HCT116 (cell line): ENCODE results near the gene RAVER2. TPM values are rescaled to one million over a fixed set of nuclear protein-coding genes. Genes with fewer than 3 reads are reported as not detected.

Source experiments
- ATAC-seq: fragments of 200-7000 bp; cut with Tn5 transposase; 2 replicates; pipeline ENCODE4 v1.9.1; 2020; ENCODE audit warnings: mild to moderate bottlenecking, moderate library complexity
- BruUV-seq: library from RNA; stranded (reverse); fragments of 400-500 nt; replicated peaks from 2 replicates; lab custom pipeline; 2021; lab: Mats Ljungman, UMichigan
- CTCF ChIA-PET: fragments of 300-600 bp; sonication (Branson Sonifier 250); formaldehyde crosslinking; loops from one replicate; lab custom pipeline; 2021; ENCODE audit warnings: antibody characterized with exemption; lab: Charles Lee
- POLR2A ChIA-PET: fragments of 300-600, 350-600 bp; sonication (Branson Sonifier 250); formaldehyde crosslinking; loops from one replicate; lab custom pipeline; 2021; ENCODE audit warnings: antibody characterized with exemption; lab: Charles Lee
- RAD21 ChIA-PET, 2 experiments: fragments of 300-600 bp; sonication (Branson Sonifier 250); formaldehyde crosslinking; loops; one replicate each; lab custom pipeline; 2023; ENCODE audit warnings: low total read pairs in 2 of 2; ENCODE audit not compliant: uncharacterized antibody in 2 of 2, unreplicated experiment in 2 of 2, low non-redundant PET in 1 of 2; lab: Charles Lee
- DNase-seq: peaks from one replicate; pipeline ENCODE4 v3.0.0-alpha.2; 2010; ENCODE audit warnings: low read depth, low spot score
- H2AFZ ChIP-seq: fragments of 200-600 bp; shearing (Covaris generic), sonication (generic); 2 replicates; pipeline ENCODE4 v1.6.1; 2017; ENCODE audit warnings: low read depth, mixed run types, mixed read lengths, antibody characterized with exemption, low read length; ENCODE audit not compliant: poor library complexity, severe bottlenecking
- H3K27ac ChIP-seq: 2 replicates; pipeline ENCODE4 v1.5.1; 2012; ENCODE audit warnings: low read depth, low read length
- H3K27me3 ChIP-seq: fragments of 200-600 bp; sonication (generic); 2 replicates; pipeline ENCODE4 v1.6.1; 2016; ENCODE audit warnings: mixed run types, low read length, mixed read lengths; ENCODE audit not compliant: insufficient read depth
- H3K36me3 ChIP-seq, 2 experiments: fragments of 200-500 bp in 1 of 2; fragments of 200-600 bp in 1 of 2; sonication (Bioruptor generic) in 1 of 2; sonication (generic) in 1 of 2; 2 replicates each; pipeline versions ENCODE4 v1.5.1 to v1.6.1; 2014 to 2016; ENCODE audit warnings: low read length in 2 of 2, inconsistent platforms in 1 of 2, mixed read lengths in 1 of 2, mixed run types in 1 of 2; ENCODE audit not compliant: insufficient read depth in 2 of 2, control insufficient read depth in 1 of 2
- H3K4me1 ChIP-seq, 2 experiments: fragments of 200-600 bp in 1 of 2; sonication (generic) in 1 of 2; 2 replicates each; pipeline versions ENCODE4 v1.5.1 to v1.6.1; 2012 to 2017; ENCODE audit warnings: low read length in 2 of 2, inconsistent platforms in 1 of 2, mild to moderate bottlenecking in 1 of 2, mixed read lengths in 1 of 2, mixed run types in 1 of 2, moderate library complexity in 1 of 2; ENCODE audit not compliant: insufficient read depth in 2 of 2, control insufficient read depth in 1 of 2
- H3K4me2 ChIP-seq: fragments of 200-600 bp; sonication (generic); 2 replicates; pipeline ENCODE4 v1.6.1; 2017; ENCODE audit warnings: mixed run types, low read length, mixed read lengths
- H3K4me3 ChIP-seq, 2 experiments: fragments of 200-600 bp in 1 of 2; sonication (generic) in 1 of 2; replicated peaks in 1 of 2; 2 replicates each; pipeline ENCODE4 v1.5.1; 2011 to 2016; ENCODE audit warnings: low read length in 2 of 2, control low read depth in 1 of 2, low read depth in 1 of 2, mild to moderate bottlenecking in 1 of 2, mixed read lengths in 1 of 2, mixed run types in 1 of 2
- H3K79me2 ChIP-seq: fragments of 200-600 bp; sonication (generic); 2 replicates; pipeline ENCODE4 v1.6.1; 2017; ENCODE audit warnings: mild to moderate bottlenecking, mixed run types, low read length, moderate library complexity, mixed read lengths; ENCODE audit not compliant: insufficient read depth
- H3K9ac ChIP-seq: fragments of 200-600 bp; sonication (generic); 2 replicates; pipeline ENCODE4 v1.6.1; 2016; ENCODE audit warnings: low read length, mixed read lengths
- H3K9me2 ChIP-seq: fragments of 200-600 bp; sonication (generic), shearing (Covaris generic); 2 replicates; pipeline ENCODE4 v1.6.1; 2017; ENCODE audit warnings: mixed run types, mild to moderate bottlenecking, moderate library complexity; ENCODE audit not compliant: insufficient read depth
- H3K9me3 ChIP-seq, 2 experiments: fragments of 200-500 bp in 1 of 2; fragments of 200-600 bp in 1 of 2; sonication (Bioruptor generic) in 1 of 2; sonication (generic) in 1 of 2; 2 replicates each; pipeline ENCODE4 v1.6.1; 2014 to 2017; ENCODE audit warnings: low read length in 2 of 2, mixed read lengths in 2 of 2, inconsistent platforms in 1 of 2, low read depth in 1 of 2, mild to moderate bottlenecking in 1 of 2, mixed run types in 1 of 2, moderate library complexity in 1 of 2; ENCODE audit not compliant: control insufficient read depth in 1 of 2, insufficient read depth in 1 of 2
- H4K20me1 ChIP-seq: fragments of 200-600 bp; sonication (generic), shearing (Covaris generic); 2 replicates; pipeline ENCODE4 v1.6.1; 2017; ENCODE audit warnings: mixed run types, mild to moderate bottlenecking, moderate library complexity; ENCODE audit not compliant: insufficient read depth
- ATF3 ChIP-seq: IDR thresholded peaks from 2 replicates; pipeline ENCODE4 v1.6.1; 2012
- CBX3 ChIP-seq: IDR thresholded peaks from 2 replicates; pipeline ENCODE4 v1.6.1; 2012; ENCODE audit warnings: low read depth
- CEBPB ChIP-seq: IDR thresholded peaks from 2 replicates; pipeline ENCODE4 v1.6.1; 2012; ENCODE audit warnings: low read depth
- EGR1 ChIP-seq: IDR thresholded peaks from 2 replicates; pipeline ENCODE4 v1.6.1; 2012; ENCODE audit warnings: low read depth
- ELF1 ChIP-seq: IDR thresholded peaks from 2 replicates; pipeline ENCODE4 v1.6.1; 2012; ENCODE audit warnings: low read depth, borderline replicate concordance
- EZH2 ChIP-seq: fragments of 200-600 bp; sonication (generic); IDR thresholded peaks from 2 replicates; pipeline ENCODE4 v1.6.1; 2017; ENCODE audit warnings: antibody characterized with exemption, mixed run types
- EZH2phosphoT487 ChIP-seq: fragments of 200-600 bp; IDR thresholded peaks from 2 replicates; pipeline ENCODE4 v1.6.1; 2018; ENCODE audit warnings: antibody characterized with exemption, borderline replicate concordance
- FOSL1 ChIP-seq: IDR thresholded peaks from 2 replicates; pipeline ENCODE4 v1.6.1; 2012; ENCODE audit warnings: low read depth
- POLR2A ChIP-seq: IDR thresholded peaks from 2 replicates; pipeline ENCODE4 v1.7.0; 2011; ENCODE audit warnings: borderline replicate concordance; ENCODE audit not compliant: insufficient read depth, insufficient read length; ENCODE audit errors: extremely low read depth
- POLR2AphosphoS5 ChIP-seq: IDR thresholded peaks from 2 replicates; pipeline ENCODE4 v1.6.1; 2011; ENCODE audit warnings: mild to moderate bottlenecking, low read depth, low read length, moderate library complexity
- RAD21 ChIP-seq: IDR thresholded peaks from 2 replicates; pipeline ENCODE4 v1.6.1; 2012; ENCODE audit warnings: low read depth, mild to moderate bottlenecking
- REST ChIP-seq: IDR thresholded peaks from 2 replicates; pipeline ENCODE4 v1.6.1; 2012; ENCODE audit warnings: low read depth
- SIN3A ChIP-seq: IDR thresholded peaks from 2 replicates; pipeline ENCODE4 v1.6.1; 2012; ENCODE audit warnings: low read depth
- TCF7L2 ChIP-seq: IDR thresholded peaks from 2 replicates; pipeline ENCODE4 v1.7.0; 2011; ENCODE audit warnings: borderline replicate concordance, inconsistent platforms; ENCODE audit not compliant: insufficient read depth, insufficient read length; ENCODE audit errors: extremely low read depth
- YY1 ChIP-seq: IDR thresholded peaks from 2 replicates; pipeline ENCODE4 v1.6.1; 2011; ENCODE audit warnings: low read length, low read depth, moderate library complexity, mild to moderate bottlenecking; ENCODE audit not compliant: insufficient replicate concordance; ENCODE audit errors: extremely low read depth
- ZFX ChIP-seq: fragments of 450-650 bp; IDR thresholded peaks from 2 replicates; pipeline ENCODE4 v1.6.1; 2017
- intact Hi-C: fragments of 100-400 bp; cut with micrococcal nuclease; formaldehyde crosslinking; loops from 2 replicates; pipeline ENCODE4 v1.10.0; 2022
- total RNA-seq: library from RNA; stranded (reverse); gene quantifications from one replicate; pipeline ENCODE4 v1.2.1, GENCODE V29; 2021; ENCODE audit not compliant: unreplicated experiment
- TF ChIP-seq, protein P1 (sequence below), 3 experiments: fragments of 200-600 bp in 1 of 3; sonication (generic) in 1 of 3; IDR thresholded peaks in 2 of 3; conservative IDR thresholded peaks in 1 of 3; 2 replicates each; pipeline ENCODE4 v1.5.1; 2012 to 2017; ENCODE audit warnings: low read depth in 2 of 3, low read length in 2 of 3, antibody characterized with exemption in 1 of 3, borderline replicate concordance in 1 of 3, control low read depth in 1 of 3, mild to moderate bottlenecking in 1 of 3, mixed read lengths in 1 of 3, mixed run types in 1 of 3, moderate library complexity in 1 of 3; ENCODE audit not compliant: insufficient read depth in 1 of 3

Gene RAVER2
- total RNA-seq, 1 experiment from 2014 or later: 23.2 TPM

GRCh38 chr1:64755361-64755760 lies 10.5 kb downstream of the RAVER2 start:
- DNase-seq (no peak), ATAC-seq (no peak)
- no peak overlapping the region for H3K4me3 ChIP-seq
- CTCF ChIA-PET: no interaction called here
- no peak overlapping the region for H2AFZ ChIP-seq
- H3K4me2 ChIP-seq: no peak overlapping the region
- intact Hi-C loops: no loop called here
- H3K9me3 ChIP-seq: no peaks in the 10 kb centered on the region
- no peak for TF ChIP-seq FOSL1
- TF ChIP-seq CEBPB: no peak
- TF ChIP-seq ELF1: no peak
- no peak for TF ChIP-seq ZFX
- TF ChIP-seq POLR2AphosphoS5: no peak
- no peak for TF ChIP-seq ATF3
- no peak for TF ChIP-seq EGR1
- TF ChIP-seq POLR2A: no peak
- no peak for TF ChIP-seq CBX3
- TF ChIP-seq RAD21: no peak
- H3K27ac ChIP-seq: no peak overlapping the region
- H3K79me2 ChIP-seq: peaks cover 82% of the 10 kb centered on the region
- RAD21 ChIA-PET: no interaction called here
- no peaks in the 10 kb centered on the region for H3K9me2 ChIP-seq
- H3K27me3 ChIP-seq: no peaks in the 10 kb centered on the region
- no peaks in the 10 kb centered on the region for H3K4me1 ChIP-seq
- H4K20me1 ChIP-seq: no peaks in the 10 kb centered on the region
- POLR2A ChIA-PET: no interaction called here
- no peak overlapping the region for H3K9ac ChIP-seq
- no peaks in the 10 kb centered on the region for H3K36me3 ChIP-seq
- no TSS peak for BruUV-seq

- no TSS peak for BruUV-seq
- POLR2A ChIA-PET: no interaction called here
- Histone ChIP-seq H3K9ac (no peak overlapping the region), H3K4me1 (no peaks in the 10 kb centered on the region), H3K4me2 (no peak overlapping the region), H3K9me2 (no peaks in the 10 kb centered on the region), H3K36me3 (no peaks in the 10 kb centered on the region), H4K20me1 (no peaks in the 10 kb centered on the region), H3K27me3 (no peaks in the 10 kb centered on the region), H3K27ac (no peak overlapping the region), H3K79me2 (peaks cover 82% of the 10 kb centered on the region), H3K4me3 (no peak overlapping the region), H3K9me3 (no peaks in the 10 kb centered on the region), H2AFZ (no peak overlapping the region)
- CTCF ChIA-PET: no interaction called here
- DNase-seq (no peak), ATAC-seq (no peak)
- RAD21 ChIA-PET: no interaction called here
- TF ChIP-seq, protein P1, sequence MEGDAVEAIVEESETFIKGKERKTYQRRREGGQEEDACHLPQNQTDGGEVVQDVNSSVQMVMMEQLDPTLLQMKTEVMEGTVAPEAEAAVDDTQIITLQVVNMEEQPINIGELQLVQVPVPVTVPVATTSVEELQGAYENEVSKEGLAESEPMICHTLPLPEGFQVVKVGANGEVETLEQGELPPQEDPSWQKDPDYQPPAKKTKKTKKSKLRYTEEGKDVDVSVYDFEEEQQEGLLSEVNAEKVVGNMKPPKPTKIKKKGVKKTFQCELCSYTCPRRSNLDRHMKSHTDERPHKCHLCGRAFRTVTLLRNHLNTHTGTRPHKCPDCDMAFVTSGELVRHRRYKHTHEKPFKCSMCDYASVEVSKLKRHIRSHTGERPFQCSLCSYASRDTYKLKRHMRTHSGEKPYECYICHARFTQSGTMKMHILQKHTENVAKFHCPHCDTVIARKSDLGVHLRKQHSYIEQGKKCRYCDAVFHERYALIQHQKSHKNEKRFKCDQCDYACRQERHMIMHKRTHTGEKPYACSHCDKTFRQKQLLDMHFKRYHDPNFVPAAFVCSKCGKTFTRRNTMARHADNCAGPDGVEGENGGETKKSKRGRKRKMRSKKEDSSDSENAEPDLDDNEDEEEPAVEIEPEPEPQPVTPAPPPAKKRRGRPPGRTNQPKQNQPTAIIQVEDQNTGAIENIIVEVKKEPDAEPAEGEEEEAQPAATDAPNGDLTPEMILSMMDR (IDR thresholded peaks at IDR 0.05 in 2 of 3, conservative IDR thresholded peaks at IDR 0.05 in 1 of 3; ENCODE audit: borderline replicate concordance in 1 of 3, insufficient read depth in 1 of 3, low read depth in 2 of 3, low read length in 2 of 3): no peak
- TF ChIP-seq POLR2AphosphoS5: no peak
- no peak for TF ChIP-seq EZH2phosphoT487
- TF ChIP-seq REST: no peak
- TF ChIP-seq TCF7L2: no peak
- TF ChIP-seq SIN3A: no peak
- TF ChIP-seq FOSL1: no peak
- no peak for TF ChIP-seq YY1
- TF ChIP-seq RAD21: no peak
- no peak for TF ChIP-seq EZH2
- intact Hi-C loops: no loop called here
These were observed 11.9 kb downstream of the RAVER2 start for GRCh38 chr1:64756770-64757169.
